Testis (tissue), 2 donors: ENCODE measurements around the gene GC.

ENCODE experiments used
- POLR2A ChIP-seq: fragments of 450-650 bp; IDR thresholded peaks from one replicate; pipeline ENCODE4 v1.6.1; 2017; ENCODE audit warnings: antibody characterized with exemption, mild to moderate bottlenecking, moderate library complexity
- TF ChIP-seq, protein P1 (sequence below), 3 experiments: fragments of 450-650 bp in 2 of 3; fragments of 200-600 bp in 1 of 3; sonication (generic) in 1 of 3; IDR thresholded peaks; one replicate each; pipeline ENCODE4 v1.5.1; 2016 to 2019; ENCODE audit warnings: antibody characterized with exemption in 3 of 3, mild to moderate bottlenecking in 2 of 3, moderate library complexity in 1 of 3

DNA sequence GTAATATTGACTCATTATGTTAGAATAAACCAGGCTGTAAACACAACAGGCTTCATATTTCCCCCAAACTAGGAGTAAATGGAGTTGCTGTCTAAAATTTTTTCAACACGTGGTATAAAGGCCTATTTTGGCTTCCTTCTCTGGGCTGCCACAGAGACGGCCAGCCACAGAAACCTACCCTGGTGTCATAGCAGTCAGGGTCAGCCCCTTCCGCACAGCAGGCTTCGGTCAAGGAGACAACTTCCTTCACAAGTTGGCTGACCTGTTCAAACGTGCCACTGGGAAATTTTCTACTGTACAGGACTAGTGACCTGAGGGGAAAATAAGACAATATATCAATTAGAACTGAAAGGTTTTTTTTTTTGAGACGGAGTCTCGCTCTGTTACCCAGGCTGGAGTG is 15.8 kb downstream of the GC start:
- TF ChIP-seq, protein P1, sequence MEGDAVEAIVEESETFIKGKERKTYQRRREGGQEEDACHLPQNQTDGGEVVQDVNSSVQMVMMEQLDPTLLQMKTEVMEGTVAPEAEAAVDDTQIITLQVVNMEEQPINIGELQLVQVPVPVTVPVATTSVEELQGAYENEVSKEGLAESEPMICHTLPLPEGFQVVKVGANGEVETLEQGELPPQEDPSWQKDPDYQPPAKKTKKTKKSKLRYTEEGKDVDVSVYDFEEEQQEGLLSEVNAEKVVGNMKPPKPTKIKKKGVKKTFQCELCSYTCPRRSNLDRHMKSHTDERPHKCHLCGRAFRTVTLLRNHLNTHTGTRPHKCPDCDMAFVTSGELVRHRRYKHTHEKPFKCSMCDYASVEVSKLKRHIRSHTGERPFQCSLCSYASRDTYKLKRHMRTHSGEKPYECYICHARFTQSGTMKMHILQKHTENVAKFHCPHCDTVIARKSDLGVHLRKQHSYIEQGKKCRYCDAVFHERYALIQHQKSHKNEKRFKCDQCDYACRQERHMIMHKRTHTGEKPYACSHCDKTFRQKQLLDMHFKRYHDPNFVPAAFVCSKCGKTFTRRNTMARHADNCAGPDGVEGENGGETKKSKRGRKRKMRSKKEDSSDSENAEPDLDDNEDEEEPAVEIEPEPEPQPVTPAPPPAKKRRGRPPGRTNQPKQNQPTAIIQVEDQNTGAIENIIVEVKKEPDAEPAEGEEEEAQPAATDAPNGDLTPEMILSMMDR (IDR thresholded peaks at IDR 0.05) = no peak
- no peak for TF ChIP-seq POLR2A
